OCI-LY1 (cell line): ENCODE results near the gene ZNF687.

Experiments used
- CTCF ChIP-seq: fragments of 200-600 bp; sonication (generic), shearing (Covaris generic); IDR thresholded peaks from 2 replicates; pipeline ENCODE4 v1.5.1; 2017; ENCODE audit warnings: mild to moderate bottlenecking, antibody characterized with exemption, low read length, moderate library complexity, mixed read lengths
- EZH2 ChIP-seq: fragments of 200-600 bp; sonication (generic), shearing (Covaris generic); IDR thresholded peaks from 2 replicates; pipeline ENCODE4 v1.8.0; 2017; ENCODE audit warnings: borderline replicate concordance, mixed run types, mild to moderate bottlenecking, antibody characterized with exemption, low read length, moderate library complexity, mixed read lengths

GRCh38 chr1:151325231-151325630, 43.1 kb downstream of the ZNF687 start:
- TF ChIP-seq CTCF (no peak), EZH2 (no peak)
